HG03280 (cell line): ENCODE results near the gene DLX2.

Experiments used
- ATAC-seq: cut with Tn5 transposase; IDR thresholded peaks from one replicate; pipeline ENCODE4 v1.9.1; 2021; ENCODE audit warnings: mild to moderate bottlenecking, moderate library complexity; ENCODE audit not compliant: unreplicated experiment

Gene DLX2

DNA sequence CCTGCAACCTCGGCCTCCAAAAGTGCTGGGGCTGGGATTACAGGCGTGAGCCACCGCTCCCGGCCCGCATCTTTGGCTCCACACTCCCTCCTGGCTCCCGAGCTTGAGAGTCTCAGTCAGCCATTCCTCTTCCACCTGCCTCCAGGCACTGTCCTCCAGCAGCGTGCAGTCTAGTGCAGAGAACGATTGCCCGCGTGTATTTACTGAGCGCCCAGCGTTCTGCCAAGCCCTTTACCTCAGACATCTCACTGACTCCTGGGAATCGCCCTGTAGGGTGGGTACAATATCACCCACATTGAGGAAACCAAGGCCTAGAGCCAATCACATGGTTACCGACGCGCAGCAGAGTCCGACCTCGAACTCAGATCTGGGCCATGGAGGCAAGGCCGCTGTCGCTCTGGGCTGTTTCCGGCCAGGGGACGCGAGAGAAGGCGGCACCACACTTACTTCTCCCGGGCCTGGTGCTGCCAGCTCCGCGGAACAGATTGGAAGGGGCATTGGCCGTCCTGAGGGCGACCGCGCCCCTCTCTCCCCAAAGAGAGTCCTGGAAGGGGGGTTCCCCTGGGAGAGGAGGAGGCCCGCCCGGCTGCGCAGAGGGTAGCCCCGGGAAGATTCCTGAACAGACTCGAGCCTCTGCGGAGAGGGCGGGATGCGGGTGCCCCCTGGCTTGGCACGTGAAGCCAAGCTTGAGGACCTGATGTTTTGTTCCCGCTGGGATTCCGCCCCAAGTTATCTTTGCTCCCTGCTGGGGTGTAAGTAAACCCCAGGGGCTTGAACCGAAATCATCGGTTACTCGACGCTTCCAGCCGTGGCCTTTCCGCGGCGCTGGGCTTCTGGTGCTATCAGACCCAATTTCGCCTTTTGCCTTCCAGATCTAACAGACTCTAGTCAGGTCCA lies 5.2 kb upstream of the DLX2 start:
- ATAC-seq: no peak

DNA sequence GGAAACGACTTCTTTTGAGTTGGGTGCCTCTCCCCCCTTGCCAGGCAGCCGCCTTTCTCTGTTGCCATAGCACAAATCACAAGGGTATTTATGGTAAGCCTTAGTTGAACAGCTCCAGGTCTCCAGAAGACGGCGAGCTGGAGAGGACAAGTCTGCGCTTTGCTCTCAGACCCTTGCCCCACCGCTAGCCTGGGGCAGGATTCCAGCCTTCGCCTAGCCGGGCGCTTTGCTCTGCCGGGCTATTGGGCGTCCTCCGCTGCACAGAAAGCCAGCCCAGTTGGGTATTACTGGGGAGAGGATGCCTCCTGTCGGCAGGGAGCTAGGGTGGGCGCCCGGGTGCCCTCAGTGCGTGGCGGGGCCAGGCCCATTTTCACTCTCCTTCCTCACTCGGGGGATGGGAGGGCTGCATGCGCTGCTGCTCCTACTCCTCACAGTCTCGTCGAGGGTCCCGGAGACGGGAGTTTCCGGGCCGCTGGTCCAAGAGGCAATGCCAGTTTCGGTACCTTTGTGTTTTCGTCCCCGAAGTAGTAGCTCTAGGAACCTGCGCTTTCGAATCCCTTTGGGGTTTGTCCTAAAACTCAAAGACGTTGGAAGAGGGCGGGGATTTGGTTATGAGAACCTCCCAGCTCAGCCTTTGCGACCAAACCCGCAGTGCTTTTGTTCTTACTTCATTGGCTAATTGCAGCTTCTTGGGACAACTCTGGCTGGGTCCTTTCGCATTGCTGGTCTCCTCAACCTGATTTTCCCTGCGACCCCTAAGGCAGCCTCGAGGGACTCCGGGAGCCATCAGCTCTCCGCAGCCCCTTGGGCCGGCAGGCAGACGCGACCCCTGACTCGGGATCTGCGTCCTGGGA lies 3.6 kb upstream of the DLX2 start:
- no peak for ATAC-seq

DNA sequence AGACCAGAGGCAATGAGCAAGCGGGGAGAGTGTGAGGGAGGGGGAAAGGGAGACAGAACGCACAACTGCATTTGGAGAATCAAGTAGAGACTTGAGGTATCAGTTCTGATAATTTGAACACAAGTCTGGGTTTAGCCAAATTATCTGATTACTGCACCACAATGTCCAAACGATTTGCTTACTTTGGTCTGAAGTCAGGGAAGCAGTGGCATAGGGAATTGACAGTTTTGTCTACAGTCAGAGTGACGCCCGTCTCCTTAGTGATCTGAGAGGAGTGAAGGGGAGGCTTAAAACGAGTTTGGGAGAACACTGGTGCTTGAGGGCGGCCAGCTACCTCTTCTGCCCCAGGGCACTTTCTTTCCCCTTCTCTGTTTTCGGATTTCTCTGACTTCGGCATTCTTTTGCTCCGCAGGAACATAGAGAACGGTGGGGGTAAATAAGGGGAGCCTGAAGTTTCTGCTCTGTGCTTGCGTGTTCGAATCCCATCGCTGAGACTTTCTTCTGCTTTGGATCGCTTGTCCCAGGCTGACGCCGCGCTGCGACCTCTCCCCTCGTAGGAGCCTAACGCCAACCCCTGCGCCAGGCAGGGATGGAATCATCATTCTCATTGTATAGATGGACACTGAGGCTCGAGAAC lies 2.9 kb upstream of the DLX2 start:
- no peak for ATAC-seq

DNA sequence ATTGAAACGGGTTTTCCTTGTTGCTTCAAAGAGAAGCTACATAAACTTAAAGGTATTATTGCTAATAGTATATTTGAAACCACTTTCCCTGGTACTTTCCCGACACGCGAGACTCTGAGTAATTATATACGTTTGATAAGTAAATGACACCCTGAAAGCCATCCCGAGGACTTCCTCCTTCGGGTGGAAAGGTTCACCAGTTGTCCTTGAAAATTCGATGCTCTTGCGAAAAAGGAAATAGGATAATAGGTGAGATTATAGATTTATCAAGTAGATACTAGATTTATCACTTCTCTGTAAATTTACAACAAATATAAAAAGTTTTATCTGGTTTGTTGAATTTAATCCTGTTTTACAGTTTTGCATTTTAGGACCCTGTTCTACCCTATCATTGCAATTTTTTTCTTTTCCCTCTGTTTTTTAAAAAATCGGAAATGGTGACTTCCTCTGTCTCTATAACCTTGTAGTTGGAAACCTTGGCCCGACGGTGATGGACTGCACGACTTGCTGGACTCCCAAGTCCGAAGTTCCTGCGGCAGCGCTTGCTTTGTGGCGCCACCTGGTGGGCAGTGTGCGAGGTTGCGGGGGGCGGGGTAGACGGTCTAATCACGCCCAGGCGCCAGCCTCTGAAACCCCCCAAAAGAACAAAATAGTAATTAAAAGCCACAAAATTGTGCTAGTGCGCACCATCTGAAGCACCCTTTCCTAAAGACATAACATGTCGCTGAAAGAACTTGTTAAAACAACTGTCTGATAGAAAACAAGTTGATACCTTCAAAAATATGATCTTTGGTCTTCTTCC lies 972 bp upstream of the DLX2 start:
- no peak for ATAC-seq

DNA sequence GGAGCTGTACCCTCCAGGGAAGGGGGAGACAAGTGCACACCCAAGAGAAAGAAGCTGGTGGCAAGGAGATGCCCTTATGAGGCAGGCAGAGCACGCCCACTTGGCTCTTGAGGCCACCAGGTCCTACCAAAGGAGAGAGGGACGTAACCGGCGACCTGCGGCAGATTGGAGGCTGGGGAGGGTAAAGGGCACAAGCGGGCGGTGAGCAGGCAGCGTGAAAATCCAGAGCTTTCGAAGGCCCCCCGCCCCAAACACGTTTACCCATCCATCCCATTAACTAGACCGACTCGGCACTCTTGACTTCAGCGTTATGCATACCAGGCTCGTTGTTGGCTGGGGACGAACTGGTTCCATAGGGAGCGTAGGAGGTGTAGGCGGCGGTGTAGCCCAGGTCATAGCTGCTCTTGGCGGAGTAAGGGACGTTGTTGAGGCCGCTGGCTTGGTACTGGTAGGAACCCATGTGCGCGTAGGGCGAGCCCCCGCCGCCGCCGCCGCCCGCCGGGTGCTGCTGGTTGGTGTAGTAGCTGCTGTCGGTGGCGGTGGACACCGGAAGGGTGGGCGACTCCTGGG lies 794 bp downstream of the DLX2 start:
- peak; percentile 9 for ATAC-seq

DNA sequence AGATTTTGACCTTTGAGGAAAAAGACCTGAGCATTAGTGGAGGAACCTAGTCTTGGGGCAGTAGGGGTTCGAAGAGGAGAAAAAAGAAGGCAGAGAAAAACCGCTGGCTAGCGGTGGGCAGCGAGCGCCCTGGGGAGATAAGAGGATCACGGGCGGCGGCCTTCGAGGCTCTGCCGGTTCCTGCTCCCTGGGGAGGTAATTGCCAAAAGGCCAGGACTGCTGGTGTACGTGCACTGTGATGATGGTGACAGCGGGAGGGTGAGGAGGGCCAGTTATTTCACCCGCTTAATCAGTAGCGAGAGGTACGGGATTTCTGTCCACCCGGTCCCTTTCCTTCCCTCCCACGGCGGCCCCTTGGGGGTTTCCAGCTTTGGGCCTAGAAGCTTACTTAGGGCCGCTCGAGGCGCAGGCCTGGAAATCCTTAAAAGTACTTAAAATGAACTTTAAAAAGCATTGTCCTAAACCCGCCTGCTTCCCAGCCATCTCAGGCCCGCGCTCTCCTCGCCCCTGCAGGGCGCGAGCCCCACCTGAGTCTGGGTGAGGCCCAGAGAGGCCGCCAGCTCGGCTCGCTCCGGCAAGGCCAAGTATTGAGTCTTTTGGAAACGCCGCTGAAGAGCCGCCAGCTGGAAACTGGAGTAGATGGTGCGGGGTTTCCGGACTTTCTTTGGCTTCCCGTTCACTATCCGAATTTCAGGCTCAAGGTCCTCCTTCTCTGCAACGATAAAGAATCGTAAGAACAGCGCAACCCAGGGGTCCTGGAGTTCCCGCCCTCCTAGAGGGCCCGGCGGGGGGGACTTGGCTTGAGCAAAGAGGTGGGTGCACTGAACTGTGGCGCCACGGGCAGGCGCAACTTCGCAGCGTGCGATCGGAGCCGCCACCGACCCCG lies 1.5 kb downstream of the DLX2 start:
- ATAC-seq: no peak

DNA sequence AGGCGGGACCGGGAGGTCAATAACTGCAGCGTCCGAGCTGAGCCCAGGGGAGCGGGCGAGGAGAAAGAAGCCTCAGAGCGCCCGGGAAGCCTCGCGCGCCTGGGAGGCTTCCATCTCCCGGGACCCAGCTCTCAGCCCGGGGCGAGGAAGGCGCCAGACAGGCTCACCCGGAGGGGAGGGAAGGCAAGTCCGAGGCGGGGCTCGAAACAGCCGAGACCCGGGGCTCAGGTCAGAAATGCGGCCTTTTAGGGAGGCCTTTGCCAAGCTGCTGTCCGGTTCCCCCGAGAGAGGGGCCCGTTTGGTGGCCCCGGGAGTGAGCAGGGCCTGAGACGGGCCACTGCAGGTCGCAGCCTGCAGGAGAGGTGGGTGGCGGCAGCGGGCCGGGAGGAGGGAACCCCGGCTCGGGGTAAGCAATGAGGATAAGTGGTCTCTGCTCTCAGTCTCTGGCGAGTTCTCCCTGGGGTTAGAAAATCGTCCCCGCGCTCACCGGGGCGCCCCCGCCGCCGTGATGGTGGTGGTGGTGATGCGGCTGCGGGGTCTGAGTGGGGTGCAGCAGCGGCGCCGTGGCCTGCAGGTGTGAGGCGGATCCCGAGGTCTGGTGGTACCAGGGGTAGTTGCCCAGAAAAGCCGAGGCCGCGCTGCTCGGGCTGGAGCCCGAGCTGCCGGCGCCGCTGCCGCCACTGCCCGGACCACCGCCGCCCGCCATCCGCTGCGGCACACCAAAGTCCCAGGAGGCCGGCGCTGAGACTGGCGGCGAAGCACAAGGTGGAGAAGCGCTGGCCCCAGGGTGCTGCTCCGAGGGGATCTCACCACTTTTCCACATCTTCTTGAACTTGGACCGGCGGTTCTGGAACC lies 2.4 kb downstream of the DLX2 start:
- no peak for ATAC-seq

DNA sequence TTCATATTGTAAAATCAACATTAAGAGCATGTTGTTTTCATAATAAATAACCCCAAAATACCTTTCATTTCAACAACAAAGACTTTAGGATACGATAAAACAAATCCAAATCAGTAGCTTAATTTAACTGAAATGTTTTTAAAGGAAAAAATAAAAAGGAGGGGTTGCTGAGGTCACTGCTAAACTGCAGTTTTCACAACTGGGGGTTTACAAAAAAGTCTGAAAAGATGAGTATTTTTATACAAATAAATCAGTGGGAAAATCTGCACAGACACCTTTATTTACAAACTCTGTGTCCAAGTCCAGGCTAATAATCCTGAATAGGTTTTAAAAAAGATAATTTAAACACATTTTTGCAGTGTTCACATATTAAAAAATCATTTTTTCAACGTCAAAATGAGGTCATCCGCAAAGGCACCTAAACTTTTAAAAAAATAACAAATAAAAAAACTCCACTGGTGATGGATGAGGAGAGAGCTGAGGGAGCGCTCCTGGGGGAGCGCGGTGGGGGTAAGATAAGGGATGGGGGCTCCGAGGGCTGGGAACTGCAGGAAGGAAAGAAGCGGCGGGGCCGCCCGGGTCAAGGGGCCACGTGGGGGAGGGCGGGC lies 3.1 kb downstream of the DLX2 start:
- ATAC-seq: no peak

DNA sequence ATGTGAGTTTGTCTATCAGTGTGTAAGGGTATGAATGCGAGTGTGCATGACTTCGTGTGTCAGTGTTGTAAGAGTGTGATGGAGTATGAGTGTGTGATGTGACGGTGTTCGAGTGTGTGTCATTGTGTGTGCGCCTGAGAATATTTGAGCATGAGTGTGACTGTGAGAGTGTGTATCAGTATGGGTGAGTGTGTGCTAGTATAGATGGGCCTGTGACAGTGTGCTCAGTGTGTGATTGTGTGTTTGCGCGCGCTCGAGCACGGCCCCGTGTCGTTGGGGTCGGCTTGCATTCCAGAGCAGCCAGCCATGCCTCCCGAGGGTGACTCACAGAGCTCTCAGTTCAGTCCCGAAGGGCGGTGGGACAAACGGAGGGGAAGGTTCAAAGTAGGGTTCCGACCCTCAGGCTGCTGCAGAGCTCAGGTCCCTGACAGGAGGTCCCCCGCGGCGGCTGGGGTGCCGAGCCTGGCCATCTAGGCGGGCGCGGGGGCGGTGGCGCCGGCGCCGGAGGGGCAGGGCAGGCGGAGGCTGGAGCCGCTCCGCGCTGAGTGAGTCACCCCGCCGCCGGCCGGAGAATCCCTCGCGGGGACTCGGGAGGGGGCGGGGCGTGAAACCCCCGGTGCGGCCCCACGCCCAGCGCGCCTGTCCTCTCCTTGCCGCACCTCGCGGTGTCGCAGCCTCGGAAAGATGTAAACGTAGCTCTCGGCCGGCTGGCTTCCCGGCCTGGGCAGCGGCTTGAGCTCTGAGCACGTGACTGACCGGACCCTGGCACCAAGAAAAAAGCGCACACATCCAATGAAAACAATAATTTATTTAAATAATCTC lies 3.8 kb downstream of the DLX2 start:
- no peak for ATAC-seq

DNA sequence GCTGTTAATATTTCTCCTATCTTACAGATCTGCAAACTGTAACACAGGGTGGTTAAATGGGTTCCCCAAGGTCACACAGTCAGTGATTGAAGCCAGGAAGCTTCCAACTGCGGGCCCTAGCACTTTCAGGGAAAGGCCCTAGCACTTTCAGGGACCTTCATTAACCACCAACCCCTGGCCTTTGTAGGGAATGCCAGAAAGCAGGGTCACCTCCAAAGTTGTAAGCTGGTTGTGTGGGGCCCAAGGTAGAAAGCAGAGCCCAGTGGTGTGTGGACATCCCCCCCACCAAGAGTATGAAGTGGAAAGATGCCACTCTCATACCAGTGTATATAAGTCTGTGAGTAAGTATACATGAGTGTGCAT lies 4.4 kb downstream of the DLX2 start:
- no peak for ATAC-seq

DNA sequence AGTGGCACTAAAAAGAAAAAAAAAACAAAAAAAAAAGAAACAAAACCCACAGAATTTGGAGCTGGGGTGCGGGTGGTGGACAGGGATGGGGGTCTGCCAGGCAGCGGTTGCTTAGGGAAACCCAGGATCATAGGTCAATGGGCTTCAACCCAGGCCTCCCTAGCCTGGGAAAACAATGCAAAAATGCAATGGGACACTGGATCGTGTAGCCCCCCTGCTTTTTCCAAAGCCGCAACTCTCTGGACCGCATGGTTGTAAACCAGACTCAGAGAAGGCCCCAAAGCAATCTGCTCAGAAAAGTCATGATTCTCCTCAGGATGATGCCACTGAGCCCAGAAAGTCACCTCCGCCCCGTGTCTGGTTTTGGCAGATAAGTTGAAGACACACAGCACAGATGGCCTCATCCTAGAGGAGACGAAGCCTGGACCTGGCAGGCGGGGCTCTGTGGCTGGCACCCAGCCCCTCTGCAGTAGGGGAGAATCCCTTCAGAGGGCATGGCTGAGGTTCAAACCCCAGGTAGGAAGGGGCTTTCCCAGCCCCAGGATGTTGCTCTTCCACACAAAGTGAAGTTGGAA lies 5.1 kb downstream of the DLX2 start:
- no peak for ATAC-seq

DNA sequence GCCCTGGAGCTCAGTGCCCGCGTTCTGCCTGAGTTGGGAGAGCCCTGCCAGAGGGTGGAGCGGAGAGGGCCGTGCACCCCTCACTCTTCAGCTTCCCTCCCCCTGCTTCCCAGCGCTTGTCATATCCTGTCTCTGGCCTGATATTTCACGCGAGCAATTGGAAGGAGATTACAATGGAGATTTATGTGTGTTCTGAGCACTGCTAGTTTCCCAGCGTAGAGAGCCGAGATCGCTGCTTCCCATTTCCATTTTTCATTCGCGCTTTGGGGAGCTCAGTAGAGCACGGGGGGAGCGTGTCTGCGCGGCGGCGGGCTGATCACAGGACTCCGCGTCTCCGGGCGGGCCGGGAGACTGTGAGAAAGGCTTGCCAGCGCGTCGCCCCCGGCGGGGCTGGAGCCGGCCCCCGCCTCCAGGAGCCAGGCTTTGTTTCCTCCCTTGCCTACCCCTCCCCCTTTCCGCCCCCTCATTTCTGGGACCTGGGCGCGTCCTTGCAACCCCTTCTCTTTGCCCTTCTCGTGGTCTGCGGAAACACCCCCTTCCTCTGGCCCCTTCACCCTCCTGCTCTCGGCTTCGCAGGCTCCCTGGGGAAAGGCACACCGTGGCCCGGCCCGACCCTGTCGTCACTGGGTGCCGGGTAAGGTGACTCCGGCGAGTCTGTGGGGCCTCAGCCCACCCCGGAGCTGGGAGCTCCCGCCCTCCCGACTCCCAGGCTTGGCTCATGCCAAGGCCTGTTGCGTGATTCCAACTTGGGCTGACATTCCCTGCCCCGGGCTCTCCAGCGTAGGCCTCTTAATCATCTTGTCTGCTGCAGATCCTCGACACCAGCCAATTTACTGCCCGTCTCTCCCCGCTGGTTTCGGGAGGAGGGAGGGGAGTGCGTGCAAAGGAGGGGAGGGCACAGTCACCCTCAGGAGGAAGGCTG lies 5.8 kb downstream of the DLX2 start:
- no peak for ATAC-seq

DNA sequence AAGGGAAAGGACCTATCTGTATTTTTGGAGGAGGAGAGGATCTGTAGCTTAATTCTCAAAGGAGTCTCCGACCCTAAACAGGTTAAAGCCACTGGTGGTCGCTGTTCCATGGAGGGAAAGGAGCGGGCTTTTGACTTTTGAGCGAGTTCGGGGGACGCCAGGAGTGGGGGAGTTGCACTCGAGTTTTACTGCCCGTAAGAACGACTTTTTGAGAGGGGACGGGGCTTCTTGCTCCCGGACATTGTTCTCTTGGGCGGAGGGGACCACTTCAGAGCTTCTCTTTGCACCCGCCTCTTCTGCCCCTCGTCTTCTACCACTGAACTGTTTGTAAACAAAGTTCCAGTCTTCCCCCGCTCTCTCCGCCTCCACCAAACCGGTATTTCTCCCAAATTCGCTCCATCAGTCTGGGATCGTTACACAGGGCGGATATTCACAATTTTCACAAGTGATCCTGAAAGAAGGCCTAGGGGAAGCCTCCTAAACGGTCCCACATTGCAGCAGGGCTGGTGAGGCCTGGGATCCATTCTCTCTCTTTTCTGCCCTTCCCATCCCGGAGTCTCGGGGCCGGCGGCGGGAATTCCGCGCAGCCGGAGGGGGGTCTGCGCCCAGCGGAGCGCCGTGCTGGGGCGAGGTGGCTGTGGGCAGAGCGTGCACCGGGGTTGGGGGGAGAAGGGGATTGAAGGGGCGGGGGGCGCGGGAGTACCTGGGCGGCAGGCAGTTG lies 6.6 kb downstream of the DLX2 start:
- no peak for ATAC-seq

DNA sequence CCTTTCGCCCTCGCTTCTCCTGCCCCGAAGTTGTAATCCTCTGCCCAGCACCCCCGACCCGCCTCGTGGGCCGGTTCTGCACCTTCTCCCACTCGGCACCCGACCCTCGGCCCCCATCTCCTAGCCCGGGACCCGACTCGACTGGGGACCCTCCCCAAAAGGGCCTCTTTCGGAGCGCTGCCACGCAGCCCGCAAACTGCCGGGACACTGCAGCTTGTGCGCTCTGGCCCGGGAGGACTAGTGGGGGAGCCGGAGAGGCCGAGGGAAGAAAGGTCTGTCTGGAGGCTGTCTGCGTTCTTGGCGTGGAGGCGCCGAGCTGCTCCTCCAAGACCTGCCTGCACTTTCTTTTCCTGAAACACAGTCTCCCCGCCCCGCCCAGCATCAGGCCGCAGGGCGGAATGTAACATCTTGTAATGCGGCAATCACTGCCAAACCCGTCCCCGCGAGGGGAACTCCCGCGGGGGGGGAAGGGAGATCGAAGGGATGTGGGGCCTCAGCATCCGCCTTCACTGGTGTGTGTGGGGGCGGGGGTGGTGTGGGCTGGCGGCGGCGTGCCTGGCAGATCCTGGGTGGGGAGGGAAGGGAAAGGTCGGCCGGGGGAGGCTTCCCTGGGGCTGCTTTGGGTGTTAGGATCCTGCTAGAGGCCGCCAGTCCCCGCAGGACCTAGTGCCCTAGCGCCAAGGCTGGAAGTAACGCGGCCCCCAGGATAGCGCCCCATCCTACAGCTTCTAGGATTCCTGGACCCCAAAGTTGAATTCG lies 7.4 kb downstream of the DLX2 start:
- ATAC-seq: no peak
